Frontal cortex (tissue), 4 donors: ENCODE measurements around the gene USB1. TPM values are rescaled to one million over a fixed set of nuclear protein-coding genes. Genes with fewer than 3 reads are reported as not detected.
"Not testable (repeated sequence)": the region's sequence is repeated elsewhere in the genome, so short reads cannot be mapped to it uniquely, and the experiment has no call there.

Source experiments
- DNase-seq, 2 donors: peaks; one replicate each; pipeline ENCODE4 v3.0.0; 2012; ENCODE audit warnings: low spot score in 2 of 2
- FAIRE-seq: peaks from 2 replicates; lab custom pipeline; 2012; peaks lifted over from hg19 to GRCh38; lab: Jason Lieb, UNC
- total RNA-seq: library from RNA; depleted of rRNA; stranded (reverse); fragments of >200 nt; gene quantifications from one replicate; pipeline ENCODE4 v1.2.3, GENCODE V29; 2014
- donor health status: control.
- donor health status: control.
- donor health status: control.

USB1 gene
- total RNA-seq, 1 donor from 2014 or later, result 3.7 TPM

GRCh38 chr16:57969451-57970123 lies 31.6 kb upstream of the USB1 start:
- no peak for DNase-seq
- no peak for FAIRE-seq

GRCh38 chr16:57970319-57970718 lies 30.9 kb upstream of the USB1 start:
- FAIRE-seq, result no peak
- DNase-seq, result no peak

GRCh38 chr16:57970970-57971369 lies 30.2 kb upstream of the USB1 start, which contains the start of gene CNGB1:
CNGB1 (minus strand) TSS chr16:57971128; CDS start chr16:57967286, 3,842 bp downstream.
- no peak for DNase-seq
- FAIRE-seq, result no peak

- DNase-seq (no peak), FAIRE-seq (no peak)
Measured at GRCh38 chr16:57971848-57972247, 29.4 kb upstream of the USB1 start.

- FAIRE-seq (no peak), DNase-seq (no peak)
Measured at GRCh38 chr16:57972306-57972705, 28.9 kb upstream of the USB1 start.

GRCh38 chr16:57976331-57976796 lies 24.8 kb upstream of the USB1 start:
- DNase-seq (peak; percentile 54 to 63), FAIRE-seq (no peak)

- DNase-seq (no peak), FAIRE-seq (no peak)
Measured at GRCh38 chr16:57977418-57978069, 23.7 kb upstream of the USB1 start.

- DNase-seq, FAIRE-seq: not testable (repeated sequence)
Measured at GRCh38 chr16:57978070-57978465, 23.1 kb upstream of the USB1 start.

- DNase-seq (no peak), FAIRE-seq (no peak)
Measured at GRCh38 chr16:57979006-57979585, 22.1 kb upstream of the USB1 start.

GRCh38 chr16:57981636-57982035 lies 19.6 kb upstream of the USB1 start:
- FAIRE-seq, result no peak

GRCh38 chr16:57982385-57982784 lies 18.8 kb upstream of the USB1 start:
- no peak for FAIRE-seq
- no peak for DNase-seq

More at GRCh38 chr16:57981636-57982035, 19.6 kb upstream of the USB1 start:
- DNase-seq, result no peak

- FAIRE-seq (no peak), DNase-seq (peak in 1 of 2 donors; percentile 83)
Measured at GRCh38 chr16:57984443-57985203, 16.6 kb upstream of the USB1 start.

- DNase-seq, result no peak
- FAIRE-seq, result no peak
Measured at GRCh38 chr16:57985204-57986181, 15.7 kb upstream of the USB1 start.

GRCh38 chr16:57986196-57986595 lies 15.0 kb upstream of the USB1 start:
- DNase-seq, result no peak
- FAIRE-seq, result no peak

- FAIRE-seq (no peak), DNase-seq (no peak)
Measured at GRCh38 chr16:57987441-57988177, 13.6 kb upstream of the USB1 start.

GRCh38 chr16:57988929-57989328 lies 12.3 kb upstream of the USB1 start:
- DNase-seq (peak in 1 of 2 donors; percentile 44), FAIRE-seq (no peak)

GRCh38 chr16:57991551-57992059 lies 9.6 kb upstream of the USB1 start:
- DNase-seq (no peak), FAIRE-seq (no peak)

GRCh38 chr16:57992084-57992483 lies 9.1 kb upstream of the USB1 start:
- FAIRE-seq (no peak), DNase-seq (no peak)
